ENCODE results near the gene RASGRF1.
A peak's percentile ranks its signal among the peaks of the same experiment; 100 is the strongest.

The RASGRF1 gene

DNA sequence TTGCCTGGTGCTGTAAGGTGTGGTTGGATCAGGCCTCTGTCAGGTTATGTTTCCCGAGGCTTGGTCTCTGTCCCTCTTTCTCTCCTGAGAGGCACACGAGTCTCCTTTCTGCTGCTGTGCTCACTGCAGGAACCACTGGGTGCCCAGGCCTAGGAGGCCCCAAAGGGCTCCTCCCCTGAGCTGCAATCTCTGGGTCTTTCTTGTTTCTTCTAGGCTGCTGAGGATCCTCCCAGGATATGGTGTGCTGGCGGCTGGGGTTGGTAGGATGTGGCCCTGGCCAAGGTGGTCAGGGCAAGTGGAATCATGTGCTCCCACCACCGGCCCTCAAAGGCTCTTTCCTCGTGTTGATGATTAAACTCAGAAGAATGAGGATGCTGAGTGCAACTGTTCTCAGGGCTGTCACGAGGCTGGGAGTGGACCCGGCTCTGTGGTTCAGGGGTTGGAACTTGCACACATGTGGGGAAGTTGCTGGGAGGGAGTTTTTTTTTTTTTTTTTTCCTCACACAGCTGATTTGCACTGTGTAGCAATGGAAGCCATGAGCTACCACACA is 102.1 kb downstream of the RASGRF1 start:
- DNase-seq (ENCODE audit: low spot score), result peak; percentile 51

DNA sequence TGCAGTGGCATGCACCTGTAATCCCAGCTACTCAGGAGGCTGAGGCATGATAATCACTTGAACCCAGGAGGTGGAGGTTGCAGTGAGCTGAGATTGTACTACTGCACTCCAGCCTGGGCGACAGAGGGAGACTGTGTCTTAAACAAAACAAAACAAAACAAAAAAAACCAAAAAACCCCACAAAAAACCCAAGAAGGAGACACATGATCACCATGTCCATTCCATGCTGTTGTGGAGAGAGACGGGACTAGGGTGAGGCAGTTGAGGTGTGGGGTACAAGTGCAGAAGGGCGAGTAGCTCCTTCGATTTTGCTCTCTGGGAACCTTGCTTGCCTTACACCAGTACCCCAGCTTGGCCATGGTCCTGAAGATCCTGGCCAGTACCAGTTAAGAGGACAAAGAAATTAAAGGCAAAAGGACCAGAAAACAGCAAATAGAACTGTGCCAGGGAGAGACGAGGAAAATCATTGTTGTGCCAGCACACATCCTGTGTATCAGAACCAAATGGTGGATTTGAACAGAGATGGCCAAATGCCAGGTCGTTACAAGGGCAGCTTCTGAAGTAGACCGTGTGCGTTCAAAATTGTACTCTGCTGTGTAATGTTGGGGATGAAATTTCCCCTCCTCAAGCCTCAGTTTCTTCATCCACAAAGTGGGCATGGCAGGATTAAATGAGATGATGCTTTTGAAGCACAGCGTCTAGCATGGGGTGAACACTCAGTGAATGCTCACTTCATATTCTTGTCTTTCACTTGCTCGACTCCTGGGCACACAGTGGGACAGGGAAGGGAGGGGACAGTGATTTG is 102.8 kb downstream of the RASGRF1 start:
- DNase-seq (ENCODE audit: low spot score), result no peak
- TF ChIP-seq, protein P1, sequence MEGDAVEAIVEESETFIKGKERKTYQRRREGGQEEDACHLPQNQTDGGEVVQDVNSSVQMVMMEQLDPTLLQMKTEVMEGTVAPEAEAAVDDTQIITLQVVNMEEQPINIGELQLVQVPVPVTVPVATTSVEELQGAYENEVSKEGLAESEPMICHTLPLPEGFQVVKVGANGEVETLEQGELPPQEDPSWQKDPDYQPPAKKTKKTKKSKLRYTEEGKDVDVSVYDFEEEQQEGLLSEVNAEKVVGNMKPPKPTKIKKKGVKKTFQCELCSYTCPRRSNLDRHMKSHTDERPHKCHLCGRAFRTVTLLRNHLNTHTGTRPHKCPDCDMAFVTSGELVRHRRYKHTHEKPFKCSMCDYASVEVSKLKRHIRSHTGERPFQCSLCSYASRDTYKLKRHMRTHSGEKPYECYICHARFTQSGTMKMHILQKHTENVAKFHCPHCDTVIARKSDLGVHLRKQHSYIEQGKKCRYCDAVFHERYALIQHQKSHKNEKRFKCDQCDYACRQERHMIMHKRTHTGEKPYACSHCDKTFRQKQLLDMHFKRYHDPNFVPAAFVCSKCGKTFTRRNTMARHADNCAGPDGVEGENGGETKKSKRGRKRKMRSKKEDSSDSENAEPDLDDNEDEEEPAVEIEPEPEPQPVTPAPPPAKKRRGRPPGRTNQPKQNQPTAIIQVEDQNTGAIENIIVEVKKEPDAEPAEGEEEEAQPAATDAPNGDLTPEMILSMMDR (IDR thresholded peaks at IDR 0.05; ENCODE audit: extremely low read depth, missing control alignments), result no peak

More for the DNA sequence above, 102.1 kb downstream of the RASGRF1 start:
- TF ChIP-seq, protein P1 (IDR thresholded peaks at IDR 0.05; ENCODE audit: extremely low read depth, missing control alignments), result no peak

DNA sequence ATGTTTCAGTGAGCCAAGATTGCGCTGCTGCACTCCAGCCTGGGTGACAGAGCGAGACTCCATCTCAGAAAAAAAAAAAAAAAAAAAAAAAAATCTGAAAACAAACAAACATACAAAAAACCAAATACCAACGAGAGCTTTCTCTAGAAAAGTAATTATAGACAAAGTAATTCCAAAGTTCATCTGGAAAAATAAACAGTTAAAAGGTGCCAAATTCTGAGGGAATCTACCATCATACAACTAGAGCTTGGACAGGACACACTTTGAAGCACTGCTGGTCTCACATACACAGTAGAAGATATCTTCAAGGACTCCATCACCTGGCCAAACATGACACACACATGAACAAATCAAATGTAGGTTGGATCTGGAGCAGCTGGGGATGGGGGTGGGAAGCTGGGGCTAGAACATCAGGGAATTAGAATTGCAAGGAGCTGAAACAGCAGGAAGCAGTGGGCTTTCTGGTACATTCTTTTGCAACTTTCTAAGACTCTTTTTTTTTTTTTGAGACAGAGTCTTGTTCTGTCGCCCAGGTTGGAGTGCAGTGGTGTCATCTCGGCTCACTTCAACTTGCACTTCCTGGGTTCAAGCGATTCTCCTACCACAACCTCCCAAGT is 104.6 kb downstream of the RASGRF1 start:
- TF ChIP-seq, protein P1 (IDR thresholded peaks at IDR 0.05; ENCODE audit: extremely low read depth, missing control alignments), result no peak
- no peak for DNase-seq (ENCODE audit: low spot score)

DNA sequence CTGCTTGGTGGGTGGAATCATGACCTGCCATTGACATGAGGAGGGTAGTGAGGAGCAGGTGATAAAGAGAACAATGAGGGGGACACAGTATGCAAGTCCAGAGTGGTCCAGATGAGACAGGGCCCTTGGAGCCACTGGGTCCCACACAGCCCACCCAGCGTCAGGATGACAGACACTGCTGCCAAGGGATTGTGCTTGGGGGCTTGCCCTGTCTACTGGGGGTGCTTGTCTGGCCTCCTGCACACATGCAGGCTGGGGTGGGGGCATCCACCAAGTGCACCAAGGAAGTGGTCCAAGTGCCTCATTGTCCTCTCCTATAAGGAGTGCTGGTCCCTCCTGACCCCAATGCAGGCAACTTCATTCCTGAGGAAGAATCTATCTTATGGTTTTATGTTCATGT is 106.5 kb downstream of the RASGRF1 start:
- TF ChIP-seq, protein P1 (IDR thresholded peaks at IDR 0.05; ENCODE audit: extremely low read depth, missing control alignments), result no peak
- no peak for DNase-seq (ENCODE audit: low spot score)

DNA sequence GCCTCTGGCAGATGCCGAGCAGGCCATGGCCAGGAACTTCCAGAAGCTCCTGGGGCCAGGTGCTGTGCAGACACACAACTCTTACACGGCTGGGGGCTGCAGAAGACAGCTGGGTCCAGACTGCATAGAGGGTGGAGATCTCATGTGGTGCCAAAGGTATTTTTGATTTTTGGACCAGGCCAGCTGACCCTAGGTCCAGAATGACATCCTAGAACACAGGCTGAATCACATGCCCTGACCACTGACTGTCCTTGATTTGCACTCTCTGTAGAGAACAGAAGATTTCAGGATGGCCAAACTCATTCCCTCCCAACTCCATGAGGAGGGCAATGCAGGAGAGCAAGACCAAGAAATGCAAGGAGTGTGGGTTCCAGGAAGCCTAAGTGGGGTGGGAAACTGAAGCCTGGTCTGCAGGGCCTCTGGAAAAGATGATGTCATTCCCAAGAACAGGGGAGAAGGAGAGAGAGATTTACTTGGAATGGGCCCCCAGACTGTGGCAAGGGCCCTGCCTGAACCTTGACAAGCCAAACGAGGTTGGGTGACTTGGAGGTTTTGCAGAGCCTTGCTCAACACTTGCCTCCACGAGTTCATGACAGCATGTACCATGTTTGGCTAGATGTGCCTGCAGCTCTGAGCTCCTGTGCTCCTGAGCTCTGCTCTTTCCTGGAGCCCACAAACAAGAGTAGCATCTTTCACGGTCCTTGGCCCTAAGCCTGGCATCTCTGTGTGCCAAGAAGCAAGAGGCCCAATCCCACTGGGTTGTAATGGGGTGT is 107.2 kb downstream of the RASGRF1 start:
- DNase-seq (ENCODE audit: low spot score), result no peak
- TF ChIP-seq, protein P1 (IDR thresholded peaks at IDR 0.05; ENCODE audit: extremely low read depth, missing control alignments), result no peak

DNA sequence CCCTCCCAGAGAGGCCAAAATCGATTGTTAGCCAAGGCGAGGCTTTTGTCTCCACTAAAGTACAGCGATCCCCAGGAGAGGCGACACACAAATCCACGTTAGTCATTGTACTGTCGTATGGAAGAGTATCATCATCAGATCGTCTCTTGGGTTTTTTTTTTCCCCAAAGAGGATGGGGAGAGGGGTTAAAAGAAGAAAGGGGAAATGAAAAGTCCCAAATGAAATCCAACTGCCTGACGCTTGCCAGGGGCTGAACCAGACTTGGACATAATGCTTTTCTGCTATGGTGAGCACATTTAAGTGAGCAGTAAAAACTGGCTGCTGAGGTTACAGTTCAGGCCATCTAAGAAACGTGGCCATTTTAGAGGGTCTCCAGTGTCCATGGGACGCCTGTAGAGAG is 107.8 kb downstream of the RASGRF1 start:
- DNase-seq (ENCODE audit: low spot score), result no peak
- TF ChIP-seq, protein P1 (IDR thresholded peaks at IDR 0.05; ENCODE audit: extremely low read depth, missing control alignments), result no peak
